ENCODE measurements around the gene PEG3.

DNA sequence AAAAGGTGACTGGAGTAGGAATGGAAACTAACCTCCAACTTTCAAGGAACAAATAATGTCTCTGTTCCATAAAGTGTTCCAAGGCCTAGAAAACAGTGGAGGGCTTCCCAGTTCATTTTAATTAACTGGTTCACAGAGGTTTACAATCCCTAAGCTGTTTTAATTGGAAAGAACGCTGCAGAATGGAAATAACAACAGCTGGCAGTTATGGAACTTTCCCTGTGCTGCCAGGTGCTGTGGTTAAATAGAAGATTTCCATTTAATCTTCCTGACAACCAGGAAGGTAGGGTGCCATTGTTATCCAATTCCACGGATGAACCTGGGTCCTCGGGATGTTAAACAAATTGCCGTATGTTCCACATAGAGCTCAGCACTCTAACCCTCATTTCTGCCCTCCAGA, 22.2 kb upstream of the PEG3 start:
- TF ChIP-seq, protein P1, sequence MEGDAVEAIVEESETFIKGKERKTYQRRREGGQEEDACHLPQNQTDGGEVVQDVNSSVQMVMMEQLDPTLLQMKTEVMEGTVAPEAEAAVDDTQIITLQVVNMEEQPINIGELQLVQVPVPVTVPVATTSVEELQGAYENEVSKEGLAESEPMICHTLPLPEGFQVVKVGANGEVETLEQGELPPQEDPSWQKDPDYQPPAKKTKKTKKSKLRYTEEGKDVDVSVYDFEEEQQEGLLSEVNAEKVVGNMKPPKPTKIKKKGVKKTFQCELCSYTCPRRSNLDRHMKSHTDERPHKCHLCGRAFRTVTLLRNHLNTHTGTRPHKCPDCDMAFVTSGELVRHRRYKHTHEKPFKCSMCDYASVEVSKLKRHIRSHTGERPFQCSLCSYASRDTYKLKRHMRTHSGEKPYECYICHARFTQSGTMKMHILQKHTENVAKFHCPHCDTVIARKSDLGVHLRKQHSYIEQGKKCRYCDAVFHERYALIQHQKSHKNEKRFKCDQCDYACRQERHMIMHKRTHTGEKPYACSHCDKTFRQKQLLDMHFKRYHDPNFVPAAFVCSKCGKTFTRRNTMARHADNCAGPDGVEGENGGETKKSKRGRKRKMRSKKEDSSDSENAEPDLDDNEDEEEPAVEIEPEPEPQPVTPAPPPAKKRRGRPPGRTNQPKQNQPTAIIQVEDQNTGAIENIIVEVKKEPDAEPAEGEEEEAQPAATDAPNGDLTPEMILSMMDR (optimal IDR thresholded peaks at IDR 0.05 in 1 of 3, IDR thresholded peaks at IDR 0.05 in 1 of 3, conservative IDR thresholded peaks at IDR 0.05 in 1 of 3; ENCODE audit: extremely low read depth in 1 of 3, insufficient read depth in 2 of 3, low read length in 3 of 3) = no peak
- no peak for TF ChIP-seq EZH2 (IDR thresholded peaks at IDR 0.05; ENCODE audit: low read length)

All from keratinocyte (primary cell).